LNCaP clone FGC (cell line): ENCODE measurements around the gene OR2C3.
"Not testable (repeated sequence)": the region's sequence is repeated elsewhere in the genome, so short reads cannot be mapped to it uniquely, and the experiment has no call there.

Experiments
- DNase-seq: peaks from one replicate; pipeline ENCODE4 v3.0.0-alpha.2; 2011; ENCODE audit warnings: low read depth
- H3K4me3 ChIP-seq: 2 replicates; pipeline ENCODE4 v1.5.1; 2011; ENCODE audit warnings: mild to moderate bottlenecking, low read depth, low read length, control low read depth
- TF ChIP-seq, protein P1 (sequence below): IDR thresholded peaks from 2 replicates; pipeline ENCODE4 v1.5.1; 2012; ENCODE audit warnings: mild to moderate bottlenecking; ENCODE audit not compliant: control insufficient read depth, insufficient read depth; ENCODE audit errors: extremely low read depth

OR2C3 gene

DNA sequence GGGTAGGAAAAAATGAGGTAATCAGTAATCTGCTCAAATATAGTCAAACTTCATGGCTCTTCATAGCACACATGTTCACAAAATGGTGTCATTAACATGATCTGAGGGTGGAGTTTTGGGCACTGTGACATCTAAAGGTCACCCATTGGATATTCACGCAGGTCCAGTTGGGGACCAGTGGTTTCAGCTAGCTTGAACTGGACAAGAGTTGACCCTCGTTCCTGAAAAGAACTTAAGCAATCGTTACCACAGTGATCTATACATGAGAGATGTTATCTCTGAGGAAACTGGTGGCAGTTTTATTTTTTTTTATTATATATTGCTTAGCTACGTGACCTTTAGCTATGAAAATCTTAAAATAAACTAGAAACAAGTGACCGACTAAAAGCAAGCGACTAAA is 3.0 kb upstream of the OR2C3 start:
- TF ChIP-seq, protein P1, sequence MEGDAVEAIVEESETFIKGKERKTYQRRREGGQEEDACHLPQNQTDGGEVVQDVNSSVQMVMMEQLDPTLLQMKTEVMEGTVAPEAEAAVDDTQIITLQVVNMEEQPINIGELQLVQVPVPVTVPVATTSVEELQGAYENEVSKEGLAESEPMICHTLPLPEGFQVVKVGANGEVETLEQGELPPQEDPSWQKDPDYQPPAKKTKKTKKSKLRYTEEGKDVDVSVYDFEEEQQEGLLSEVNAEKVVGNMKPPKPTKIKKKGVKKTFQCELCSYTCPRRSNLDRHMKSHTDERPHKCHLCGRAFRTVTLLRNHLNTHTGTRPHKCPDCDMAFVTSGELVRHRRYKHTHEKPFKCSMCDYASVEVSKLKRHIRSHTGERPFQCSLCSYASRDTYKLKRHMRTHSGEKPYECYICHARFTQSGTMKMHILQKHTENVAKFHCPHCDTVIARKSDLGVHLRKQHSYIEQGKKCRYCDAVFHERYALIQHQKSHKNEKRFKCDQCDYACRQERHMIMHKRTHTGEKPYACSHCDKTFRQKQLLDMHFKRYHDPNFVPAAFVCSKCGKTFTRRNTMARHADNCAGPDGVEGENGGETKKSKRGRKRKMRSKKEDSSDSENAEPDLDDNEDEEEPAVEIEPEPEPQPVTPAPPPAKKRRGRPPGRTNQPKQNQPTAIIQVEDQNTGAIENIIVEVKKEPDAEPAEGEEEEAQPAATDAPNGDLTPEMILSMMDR: no peak
- DNase-seq: no peak

DNA sequence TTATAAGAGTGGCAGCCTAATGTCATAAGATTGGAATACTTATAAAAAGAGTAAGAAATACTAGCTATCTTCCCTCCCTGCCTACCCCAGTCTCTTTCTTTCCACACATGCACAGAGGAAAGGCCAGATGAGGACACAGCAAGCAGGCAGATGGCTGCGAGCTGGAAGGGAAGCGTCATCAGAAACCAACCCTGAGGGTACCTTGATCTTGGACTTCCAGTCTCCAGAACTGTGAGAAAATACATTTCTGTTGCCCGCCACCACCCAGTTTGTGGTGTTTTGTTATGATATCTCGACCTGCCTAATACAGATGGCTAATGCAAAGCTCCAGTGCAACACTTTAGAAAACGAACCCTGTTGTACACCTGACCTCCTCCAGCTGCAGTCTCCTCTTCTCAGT is 2.3 kb upstream of the OR2C3 start:
- no peak for DNase-seq
- TF ChIP-seq, protein P1: no peak
- no peak overlapping the region for H3K4me3 ChIP-seq

More for the DNA sequence above, 3.0 kb upstream of the OR2C3 start:
- H3K4me3 ChIP-seq: no peak overlapping the region

DNA sequence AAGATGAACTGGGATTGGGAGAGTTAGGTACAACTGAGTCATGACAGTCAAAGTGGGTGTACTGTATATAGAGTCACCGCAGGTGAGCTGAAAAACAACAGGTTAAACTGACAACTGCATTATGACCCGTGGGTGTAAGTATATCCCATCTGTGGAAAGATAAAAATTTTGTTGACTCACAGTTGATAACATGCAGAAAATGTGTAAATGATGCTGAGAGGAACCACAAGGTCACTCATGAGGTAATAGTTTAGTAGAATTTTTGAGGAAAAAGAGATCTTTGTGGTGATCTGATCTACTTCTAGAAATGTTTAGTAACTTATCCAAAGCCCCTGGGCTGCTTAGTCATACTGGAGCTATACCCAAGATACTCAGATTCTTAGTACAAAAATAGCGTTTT is 838 bp downstream of the OR2C3 start:
- no peak overlapping the region for H3K4me3 ChIP-seq
- TF ChIP-seq, protein P1: no peak
- DNase-seq: no peak

DNA sequence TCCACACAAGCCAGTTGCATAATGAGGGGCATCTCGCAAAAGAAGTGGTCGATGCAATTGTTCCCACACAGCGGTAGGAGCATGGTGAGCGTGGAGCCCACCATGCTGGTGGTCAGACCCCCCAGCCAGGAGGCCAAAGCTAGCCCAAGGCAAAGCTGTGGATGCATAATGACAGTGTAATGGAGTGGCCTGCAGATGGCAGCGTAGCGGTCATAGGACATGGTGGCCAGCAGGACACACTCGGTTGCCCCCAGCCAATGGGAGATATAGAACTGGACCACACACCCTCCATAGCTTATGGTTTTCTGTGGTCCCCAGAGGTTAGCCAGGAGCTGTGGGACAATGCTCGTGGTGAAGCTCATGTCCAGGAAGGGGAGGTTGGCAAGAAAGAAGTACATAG is 4.3 kb downstream of the OR2C3 start:
- TF ChIP-seq, protein P1: no peak
- no peak overlapping the region for H3K4me3 ChIP-seq
- DNase-seq: no peak

DNA sequence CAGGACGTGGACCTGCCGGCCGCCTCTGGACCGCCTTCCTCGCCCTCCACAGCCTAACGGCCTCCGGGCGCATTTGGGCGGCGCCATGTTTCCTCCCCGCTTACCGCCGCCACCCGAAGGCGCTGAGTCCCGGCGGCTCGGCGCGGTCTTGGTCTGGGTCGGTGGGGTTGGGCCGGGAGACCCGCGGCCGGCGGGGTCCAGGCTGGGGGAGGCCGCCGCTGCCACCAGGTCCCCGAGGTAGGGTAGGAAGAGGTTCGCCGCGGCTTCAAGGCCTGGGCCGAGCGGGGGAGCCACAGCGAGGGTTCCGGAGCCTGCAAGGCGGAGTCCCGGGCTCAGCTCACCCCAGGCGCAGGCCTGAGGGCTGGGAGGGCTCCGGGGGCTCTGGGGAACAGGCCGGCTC is 5.5 kb downstream of the OR2C3 start:
- TF ChIP-seq, protein P1: no peak
- no peak for DNase-seq
- no peak overlapping the region for H3K4me3 ChIP-seq

DNA sequence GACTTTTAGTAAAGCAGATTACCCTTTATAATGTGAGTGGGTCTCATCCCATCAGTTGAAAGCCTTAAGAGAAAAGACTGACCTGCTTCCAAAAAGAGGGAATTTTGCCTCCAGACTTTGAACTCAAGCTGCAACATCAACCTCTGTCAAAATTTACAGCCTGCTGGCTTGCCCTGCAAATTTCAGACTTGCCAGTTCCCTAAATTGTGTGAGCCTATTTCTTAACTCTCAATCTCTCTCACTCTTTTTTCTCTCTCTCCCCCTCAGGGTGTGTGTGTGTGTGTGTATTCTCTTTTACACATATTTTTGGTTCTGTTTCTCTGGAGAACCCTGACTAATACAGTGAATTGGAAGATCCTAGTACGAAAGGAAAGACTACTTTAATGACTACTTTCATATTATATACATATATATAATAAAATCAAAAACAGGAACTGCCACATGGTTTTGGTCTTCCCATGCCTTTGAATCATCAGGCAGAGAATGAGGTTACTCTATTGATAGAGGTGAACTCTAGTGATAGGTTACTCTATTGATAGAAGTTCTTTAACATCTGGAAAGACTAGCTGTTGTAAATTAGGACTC is 6.4 kb downstream of the OR2C3 start:
- H3K4me3 ChIP-seq: no peak overlapping the region
- no peak for DNase-seq
- TF ChIP-seq, protein P1: no peak

DNA sequence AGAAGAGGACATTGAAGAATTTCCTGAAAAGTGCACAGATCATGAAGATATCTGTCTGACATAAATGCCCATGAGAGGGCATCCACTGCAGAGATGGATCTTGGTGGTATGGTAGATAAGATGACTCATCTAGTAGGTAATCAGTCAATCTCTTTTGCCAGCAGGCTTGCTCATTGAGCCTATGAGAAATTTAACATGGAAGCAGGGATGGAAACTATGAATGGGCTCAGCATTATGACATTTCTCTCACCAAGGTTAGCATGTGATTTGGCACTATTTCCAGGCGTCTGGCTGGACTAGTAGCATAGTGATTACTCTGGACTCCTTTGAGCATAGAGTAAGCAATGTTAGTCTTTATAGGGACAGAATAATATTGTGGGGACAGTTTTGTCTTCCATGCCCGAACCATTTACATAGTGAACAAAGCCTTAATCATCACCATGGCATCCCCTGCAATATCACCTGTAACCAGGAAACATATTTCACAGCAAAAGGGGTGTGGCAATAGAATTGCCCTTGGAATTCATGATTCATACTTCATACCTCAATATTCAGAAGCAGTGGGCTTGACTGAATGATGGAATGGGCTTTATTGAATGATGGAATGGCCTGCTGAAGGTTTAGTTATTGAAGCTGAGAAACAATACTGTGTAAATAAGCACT is 7.3 kb downstream of the OR2C3 start:
- TF ChIP-seq, protein P1: no peak
- H3K4me3 ChIP-seq: no peak overlapping the region

DNA sequence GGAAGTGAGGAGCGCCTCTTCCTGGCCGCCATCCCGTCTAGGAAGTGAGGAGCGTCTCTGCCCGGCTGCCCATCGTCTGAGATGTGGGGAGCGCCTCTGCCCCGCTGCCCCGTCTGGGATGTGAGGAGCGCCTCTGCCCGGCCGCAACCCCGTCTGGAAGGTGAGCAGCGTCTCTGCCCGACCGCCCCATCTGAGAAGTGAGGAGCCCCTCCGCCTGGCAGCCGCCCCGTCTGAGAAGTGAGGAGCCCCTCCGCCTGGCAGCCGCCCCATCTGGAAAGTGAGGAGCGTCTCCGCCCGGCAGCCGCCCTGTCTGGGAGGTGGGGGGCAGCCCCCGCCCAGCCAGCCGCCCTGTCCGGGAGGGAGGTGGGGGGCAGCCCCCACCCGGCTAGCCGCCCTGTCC is 14.4 kb downstream of the OR2C3 start:
- not testable (repeated sequence) for DNase-seq, H3K4me3 ChIP-seq

More for the DNA sequence above, 7.3 kb downstream of the OR2C3 start:
- DNase-seq: no peak
